ENCODE data around the gene SIL1.

The SIL1 gene

DNA sequence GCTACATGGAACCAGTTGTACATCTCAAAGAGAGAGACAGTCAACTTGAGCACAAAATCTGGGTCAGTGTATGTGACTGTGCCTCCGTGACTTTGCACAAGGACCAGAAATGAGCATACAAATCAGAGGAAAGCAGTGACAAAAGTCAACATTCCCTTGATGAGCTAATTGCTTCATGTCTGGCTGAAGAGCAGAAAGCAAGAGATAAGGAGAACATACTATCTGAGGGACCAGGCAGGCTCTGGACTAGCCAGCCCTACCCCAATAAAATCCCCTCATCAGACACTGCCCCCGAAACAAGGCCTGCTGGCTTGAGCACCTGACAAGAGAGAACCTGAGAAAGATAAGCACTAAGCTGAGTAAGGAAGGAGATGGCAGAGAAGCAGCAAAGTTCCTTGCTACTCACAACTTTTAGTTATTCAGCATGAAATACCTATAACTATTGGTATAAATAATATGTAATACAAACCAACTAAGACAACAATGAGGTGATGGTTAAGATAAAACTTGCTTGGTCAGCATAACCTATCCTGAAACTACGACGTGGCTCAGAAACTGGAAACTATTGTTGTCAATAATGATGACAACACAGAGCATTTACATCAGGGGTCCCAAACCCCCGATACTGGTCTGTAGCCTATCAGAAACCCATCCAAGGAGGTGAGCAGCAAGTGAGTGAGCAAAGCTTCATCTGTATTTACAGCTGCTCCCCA is 9.5 kb downstream of the SIL1 start:
- TF ChIP-seq CTCF (IDR thresholded peaks at IDR 0.05): no peak
- DNase-seq (ENCODE audit: low spot score): no peak
- Histone ChIP-seq H3K4me3 (no peak overlapping the region), H3K27ac (no peak overlapping the region)

DNA sequence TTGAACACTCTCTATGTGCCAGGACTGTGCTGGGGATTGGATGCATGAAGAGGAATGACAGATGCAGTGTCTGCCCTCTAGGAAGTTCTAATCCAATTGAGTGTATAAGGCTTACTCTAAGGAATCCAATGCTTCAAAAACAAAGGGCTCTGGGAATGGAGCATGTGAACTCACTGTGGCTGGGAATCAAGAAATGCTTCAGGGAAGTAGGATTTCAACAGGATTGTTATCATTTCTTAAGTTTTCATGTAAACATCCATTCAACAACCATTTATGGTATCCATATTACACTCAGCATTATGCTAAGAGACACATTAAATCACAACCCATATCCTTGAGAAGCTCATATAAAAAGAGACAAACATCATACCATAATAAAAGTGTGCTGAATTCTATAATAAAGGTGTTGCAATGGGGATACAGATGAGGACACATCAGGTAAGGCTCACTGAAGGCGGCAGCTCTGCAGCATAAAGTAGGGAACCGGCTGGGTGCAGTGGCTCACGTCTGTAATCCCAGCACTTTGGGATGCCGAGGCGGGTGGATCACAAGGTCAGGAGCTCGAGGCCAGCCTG is 11.3 kb downstream of the SIL1 start:
- H3K27ac ChIP-seq: no peak overlapping the region
- no peak overlapping the region for H3K4me3 ChIP-seq
- DNase-seq (ENCODE audit: low spot score): no peak
- no peak for TF ChIP-seq CTCF (IDR thresholded peaks at IDR 0.05)

- no peak for TF ChIP-seq CTCF (IDR thresholded peaks at IDR 0.05)
- no peak overlapping the region for H3K4me3 ChIP-seq
- H3K27ac ChIP-seq: no peak overlapping the region
- no peak for DNase-seq (ENCODE audit: low spot score)
Measured at GRCh38 chr5:139186261-139186660, 11.9 kb downstream of the SIL1 start.

- no peak for DNase-seq (ENCODE audit: low spot score)
- H3K27ac ChIP-seq: peak overlapping the region in 1 of 2 donors; percentile 5
- no peak for TF ChIP-seq CTCF (IDR thresholded peaks at IDR 0.05)
- H3K4me3 ChIP-seq: peak overlapping the region; percentile 23
Measured at GRCh38 chr5:139185589-139185988, 12.6 kb downstream of the SIL1 start.

DNA sequence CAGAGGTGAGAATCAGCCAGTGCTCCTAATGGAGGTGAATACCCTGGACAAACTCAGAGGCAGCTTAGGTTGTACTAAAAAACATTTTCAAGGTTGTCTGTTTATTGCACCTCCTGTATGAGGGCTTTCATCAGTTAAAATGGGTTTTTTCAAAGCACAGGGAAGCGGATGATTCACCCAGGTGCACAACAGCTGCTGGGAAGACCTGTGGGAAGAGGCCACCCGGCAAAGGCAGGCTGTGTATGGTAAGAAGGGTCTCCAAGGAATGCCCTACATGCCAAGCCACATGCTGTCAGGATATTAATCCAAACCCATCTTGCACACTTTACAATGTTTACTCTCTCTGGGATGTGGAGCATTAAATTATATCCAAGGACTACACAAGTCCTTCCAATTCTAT is 14.7 kb downstream of the SIL1 start:
- DNase-seq (ENCODE audit: low spot score): no peak
- TF ChIP-seq CTCF (IDR thresholded peaks at IDR 0.05): no peak
- Histone ChIP-seq H3K4me3 (no peak overlapping the region), H3K27ac (no peak overlapping the region)

GRCh38 chr5:139182528-139183296 is 15.5 kb downstream of the SIL1 start:
- no peak for TF ChIP-seq CTCF (IDR thresholded peaks at IDR 0.05)
- no peak overlapping the region for H3K27ac ChIP-seq
- no peak for DNase-seq (ENCODE audit: low spot score)
- no peak overlapping the region for H3K4me3 ChIP-seq
